Fibroblast of lung (primary cell): ENCODE results near the gene H2AZ2. TPM values are rescaled to one million over a fixed set of nuclear protein-coding genes. Genes with fewer than 3 reads are reported as not detected.
"Not testable (repeated sequence)": the region's sequence is repeated elsewhere in the genome, so short reads cannot be mapped to it uniquely, and the experiment has no call there.

Source experiments
- DNase-seq, 2 donors: peaks; one replicate each; pipeline versions ENCODE4 v3.0.0 to v3.0.0-alpha.2; 2010; ENCODE audit warnings: low read depth in 2 of 2
- H2AFZ ChIP-seq: 2 replicates; pipeline ENCODE4 v1.5.1; 2012; ENCODE audit warnings: low read length, control low read depth, inconsistent platforms
- H3K27ac ChIP-seq: 2 replicates; pipeline ENCODE4 v1.5.1; 2011; ENCODE audit warnings: low read length, control low read depth; ENCODE audit not compliant: insufficient read depth
- H3K27me3 ChIP-seq: 2 replicates; pipeline ENCODE4 v1.5.1; 2011; ENCODE audit warnings: mild to moderate bottlenecking, low read length; ENCODE audit not compliant: control insufficient read depth, insufficient read depth
- H3K36me3 ChIP-seq: 2 replicates; pipeline ENCODE4 v1.5.1; 2011; ENCODE audit warnings: low read length; ENCODE audit not compliant: control insufficient read depth, insufficient read depth
- H3K4me1 ChIP-seq: 2 replicates; pipeline ENCODE4 v1.5.1; 2011; ENCODE audit warnings: low read length; ENCODE audit not compliant: control insufficient read depth, insufficient read depth; ENCODE audit errors: extremely low read depth
- H3K4me2 ChIP-seq: 2 replicates; pipeline ENCODE4 v1.5.1; 2011; ENCODE audit warnings: low read length, control low read depth; ENCODE audit not compliant: insufficient read depth; ENCODE audit errors: extremely low read depth
- H3K4me3 ChIP-seq, 4 experiments: fragments of 200-600 bp in 1 of 4; sonication (generic) in 1 of 4; replicated peaks in 1 of 4; 2 replicates each; pipeline ENCODE4 v1.5.1; 2011 to 2016; ENCODE audit warnings: low read length in 4 of 4, low read depth in 3 of 4, mild to moderate bottlenecking in 3 of 4, control low read depth in 2 of 4, inconsistent platforms in 1 of 4, mixed read lengths in 1 of 4; ENCODE audit not compliant: insufficient read depth in 1 of 4; ENCODE audit errors: control extremely low read depth in 1 of 4
- H3K79me2 ChIP-seq: 2 replicates; pipeline ENCODE4 v1.5.1; 2012; ENCODE audit warnings: mild to moderate bottlenecking, low read length, inconsistent platforms; ENCODE audit not compliant: control insufficient read depth, insufficient read depth
- H3K9ac ChIP-seq: 2 replicates; pipeline ENCODE4 v1.5.1; 2011; ENCODE audit warnings: mild to moderate bottlenecking, low read length, control low read depth; ENCODE audit not compliant: insufficient read depth
- H3K9me3 ChIP-seq: 2 replicates; pipeline ENCODE4 v1.5.1; 2012; ENCODE audit warnings: low read depth, low read length; ENCODE audit not compliant: control insufficient read depth, insufficient read depth
- H4K20me1 ChIP-seq: 2 replicates; pipeline ENCODE4 v1.5.1; 2011; ENCODE audit warnings: low read length; ENCODE audit not compliant: control insufficient read depth, insufficient read depth; ENCODE audit errors: extremely low read depth
- EZH2 ChIP-seq: IDR thresholded peaks from 2 replicates; pipeline ENCODE4 v1.5.1; 2012; ENCODE audit warnings: low read length, control low read depth, mild to moderate bottlenecking; ENCODE audit errors: missing control alignments
- polyA plus RNA-seq, 2 donors: library from polyadenylated mRNA; depleted of rRNA in 1 of 2; stranded (reverse) in 1 of 2; unstranded in 1 of 2; fragments of >200 nt; gene quantifications; 2 replicates each; pipeline ENCODE4 v1.2.1, GENCODE V29; 2011 to 2012; ENCODE audit warnings: missing spikeins in 1 of 2
- total RNA-seq: library from RNA; depleted of rRNA; stranded (reverse); fragments of >200 nt; gene quantifications from 2 replicates; pipeline ENCODE4 v1.2.1, GENCODE V29; 2014
- TF ChIP-seq, protein P1 (sequence below), 2 donors: IDR thresholded peaks in 1 of 2; conservative IDR thresholded peaks in 1 of 2; 1 replicate in 1 of 2; 2 replicates in 1 of 2; pipeline ENCODE4 v1.5.1; 2011 to 2012; ENCODE audit warnings: low read length in 2 of 2, control low read depth in 1 of 2, inconsistent platforms in 1 of 2, low read depth in 1 of 2, mild to moderate bottlenecking in 1 of 2

Gene H2AZ2
- total and polyA plus RNA-seq, 2 donors (not counting 1 experiment from before 2014, with no cell fraction given), result 170 to 230 TPM

DNA sequence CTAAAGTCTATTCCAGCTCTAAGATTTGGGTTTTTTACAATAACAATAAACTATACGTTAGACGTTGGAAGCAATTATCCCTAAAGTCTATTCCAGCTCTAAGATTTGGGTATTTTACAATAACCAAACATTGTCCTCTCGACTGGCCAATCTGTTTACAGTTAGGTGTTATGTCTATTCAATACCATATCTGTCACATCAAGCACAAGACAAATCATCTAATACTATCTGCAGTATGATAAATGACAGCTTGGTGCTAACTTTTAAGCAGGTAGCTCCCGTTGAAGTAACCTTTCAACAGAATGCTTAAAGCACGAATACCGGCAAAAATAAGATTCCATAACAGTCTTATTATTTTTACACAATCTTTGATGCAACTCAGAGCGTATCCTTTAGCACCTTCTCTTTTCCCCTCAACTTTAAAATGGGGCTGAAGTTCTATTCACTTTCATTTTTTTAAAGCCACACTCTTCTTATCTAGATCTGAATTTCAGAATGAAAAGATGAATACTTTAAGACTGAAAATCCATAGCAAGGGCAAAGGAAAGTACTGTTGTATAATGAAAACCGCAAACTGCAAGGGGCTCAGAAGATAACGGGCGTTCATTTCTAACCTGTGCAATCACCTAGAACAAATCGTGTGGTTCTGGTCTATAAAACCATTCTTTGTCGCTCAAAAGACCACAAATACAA is 925 bp downstream of the H2AZ2 start:
- Histone ChIP-seq H3K79me2 (peaks cover 54% of the 10 kb centered on the region), H3K4me1 (peaks cover 3% of the 10 kb centered on the region), H3K9me3 (no peaks in the 10 kb centered on the region), H3K27me3 (no peaks in the 10 kb centered on the region), H3K4me2 (peak overlapping the region; percentile 96), H3K27ac (peak overlapping the region; percentile 82), H3K4me3 (peak overlapping the region; percentile 70 to 89 (median 81)), H2AFZ (peak overlapping the region; percentile 78), H4K20me1 (no peaks in the 10 kb centered on the region), H3K36me3 (no peaks in the 10 kb centered on the region), H3K9ac (peak overlapping the region; percentile 80)
- no peak for DNase-seq
- TF ChIP-seq, protein P1, sequence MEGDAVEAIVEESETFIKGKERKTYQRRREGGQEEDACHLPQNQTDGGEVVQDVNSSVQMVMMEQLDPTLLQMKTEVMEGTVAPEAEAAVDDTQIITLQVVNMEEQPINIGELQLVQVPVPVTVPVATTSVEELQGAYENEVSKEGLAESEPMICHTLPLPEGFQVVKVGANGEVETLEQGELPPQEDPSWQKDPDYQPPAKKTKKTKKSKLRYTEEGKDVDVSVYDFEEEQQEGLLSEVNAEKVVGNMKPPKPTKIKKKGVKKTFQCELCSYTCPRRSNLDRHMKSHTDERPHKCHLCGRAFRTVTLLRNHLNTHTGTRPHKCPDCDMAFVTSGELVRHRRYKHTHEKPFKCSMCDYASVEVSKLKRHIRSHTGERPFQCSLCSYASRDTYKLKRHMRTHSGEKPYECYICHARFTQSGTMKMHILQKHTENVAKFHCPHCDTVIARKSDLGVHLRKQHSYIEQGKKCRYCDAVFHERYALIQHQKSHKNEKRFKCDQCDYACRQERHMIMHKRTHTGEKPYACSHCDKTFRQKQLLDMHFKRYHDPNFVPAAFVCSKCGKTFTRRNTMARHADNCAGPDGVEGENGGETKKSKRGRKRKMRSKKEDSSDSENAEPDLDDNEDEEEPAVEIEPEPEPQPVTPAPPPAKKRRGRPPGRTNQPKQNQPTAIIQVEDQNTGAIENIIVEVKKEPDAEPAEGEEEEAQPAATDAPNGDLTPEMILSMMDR (conservative IDR thresholded peaks at IDR 0.05 in 1 of 2, IDR thresholded peaks at IDR 0.05 in 1 of 2; ENCODE audit: low read depth in 1 of 2, low read length in 2 of 2), result no peak
- TF ChIP-seq EZH2, result no peak

DNA sequence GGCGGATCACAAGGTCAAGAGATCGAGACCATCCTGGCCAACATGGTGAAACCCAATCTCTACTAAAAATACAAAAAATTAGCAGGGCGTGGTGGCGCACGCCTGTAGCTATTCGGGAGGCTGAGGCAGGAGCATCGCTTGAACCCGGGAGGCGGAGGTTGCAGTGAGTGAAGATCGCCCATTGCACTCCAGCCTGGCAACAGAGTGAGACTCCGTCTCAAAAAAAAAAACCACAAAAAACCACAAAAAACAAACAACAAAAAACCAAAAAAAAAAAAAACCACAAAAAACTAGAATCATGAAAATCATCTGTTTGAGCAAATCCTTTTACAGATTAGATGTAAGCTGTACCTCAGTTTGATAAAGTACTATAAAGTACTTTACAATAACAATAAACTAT is 1.5 kb downstream of the H2AZ2 start:
- H3K27me3 ChIP-seq, H4K20me1 ChIP-seq, H3K9ac ChIP-seq, DNase-seq, H3K4me1 ChIP-seq, H3K36me3 ChIP-seq, H3K9me3 ChIP-seq, H2AFZ ChIP-seq: not testable (repeated sequence)
- H3K79me2 ChIP-seq, result peaks cover 60% of the 10 kb centered on the region
- peak overlapping the region; percentile 4 for H3K27ac ChIP-seq
- H3K4me2 ChIP-seq, result peak overlapping the region; percentile 96
- H3K4me3 ChIP-seq, result peak overlapping the region; percentile 70 to 89 (median 81)

DNA sequence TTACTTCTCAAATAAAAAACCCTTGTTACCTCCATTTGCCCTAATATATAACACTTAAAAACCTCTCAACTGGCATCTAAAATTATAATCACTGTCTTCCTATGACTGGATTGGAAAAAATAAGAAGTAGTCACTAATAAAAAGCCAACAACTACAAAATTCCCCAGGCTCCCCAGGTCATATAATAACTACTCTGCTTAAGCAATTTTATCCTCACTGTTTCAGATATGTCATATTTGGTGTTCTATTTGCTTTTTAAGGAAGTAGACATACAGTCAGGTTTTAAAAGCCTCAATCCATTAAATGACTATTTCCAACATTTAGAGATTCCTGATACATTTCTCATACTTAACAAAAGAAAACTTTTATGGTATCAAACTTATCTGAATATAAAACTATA is 2.4 kb downstream of the H2AZ2 start:
- Histone ChIP-seq H2AFZ (no peak overlapping the region), H3K79me2 (peaks cover 64% of the 10 kb centered on the region), H3K9me3 (no peaks in the 10 kb centered on the region), H3K4me2 (peak overlapping the region; percentile 64), H3K4me3 (peak overlapping the region in 3 of 4 experiments; percentile 2 to 78 (median 70)), H3K36me3 (no peaks in the 10 kb centered on the region), H3K27me3 (no peaks in the 10 kb centered on the region), H3K9ac (no peak overlapping the region), H4K20me1 (no peaks in the 10 kb centered on the region), H3K4me1 (peaks cover 2% of the 10 kb centered on the region), H3K27ac (no peak overlapping the region)
- TF ChIP-seq EZH2, result no peak
- TF ChIP-seq, protein P1 (conservative IDR thresholded peaks at IDR 0.05 in 1 of 2, IDR thresholded peaks at IDR 0.05 in 1 of 2; ENCODE audit: low read depth in 1 of 2, low read length in 2 of 2), result no peak
- DNase-seq, result no peak

DNA sequence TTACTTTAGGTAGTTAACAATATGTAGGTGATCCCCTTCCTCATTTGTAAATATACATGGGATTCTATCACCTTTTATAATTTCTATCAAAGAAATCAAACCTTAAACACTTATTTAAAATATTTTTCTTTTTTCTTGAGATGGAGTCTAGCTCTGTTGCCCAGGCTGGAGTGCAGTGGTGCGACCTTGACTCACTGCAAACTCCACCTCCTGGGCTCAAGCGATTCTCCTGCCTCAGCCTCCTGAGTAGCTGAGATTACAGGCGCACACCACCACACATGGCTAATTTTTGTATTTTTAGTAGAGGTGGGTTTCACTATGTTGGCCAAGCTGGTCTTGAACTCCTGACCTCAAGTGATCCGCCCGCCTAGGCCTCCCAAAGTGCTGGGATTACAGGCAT is 4.4 kb downstream of the H2AZ2 start:
- not testable (repeated sequence) for H3K4me2 ChIP-seq, H3K4me3 ChIP-seq

DNA sequence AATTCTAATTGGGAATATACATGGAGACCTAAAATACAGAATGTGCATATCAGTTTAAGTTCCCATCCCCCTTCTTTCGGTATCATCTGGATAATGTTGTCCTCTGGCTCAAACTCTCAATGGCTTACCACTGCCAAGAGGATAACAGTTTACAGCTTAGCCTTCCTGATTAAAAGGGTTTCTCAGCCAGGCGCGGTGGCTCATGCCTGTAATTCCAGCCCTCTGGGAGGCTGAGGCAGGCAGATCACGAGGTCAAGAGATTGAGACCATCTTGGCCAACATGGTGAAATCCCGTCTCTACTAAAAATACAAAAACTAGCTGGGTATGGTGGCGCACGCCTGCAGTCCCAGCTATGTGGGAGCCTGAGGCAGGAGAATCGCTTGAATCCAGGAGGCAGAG is 5.2 kb downstream of the H2AZ2 start:
- not testable (repeated sequence) for H4K20me1 ChIP-seq, H3K4me2 ChIP-seq, H2AFZ ChIP-seq, H3K9me3 ChIP-seq, H3K36me3 ChIP-seq, H3K9ac ChIP-seq, H3K4me3 ChIP-seq, DNase-seq, H3K27me3 ChIP-seq, H3K27ac ChIP-seq, H3K4me1 ChIP-seq
- peaks cover 72% of the 10 kb centered on the region for H3K79me2 ChIP-seq

More for the DNA sequence above, 4.4 kb downstream of the H2AZ2 start:
- H2AFZ ChIP-seq, H3K9me3 ChIP-seq, H3K4me1 ChIP-seq, H3K27ac ChIP-seq, H3K36me3 ChIP-seq, DNase-seq, H3K9ac ChIP-seq, H4K20me1 ChIP-seq, H3K27me3 ChIP-seq: not testable (repeated sequence)
- H3K79me2 ChIP-seq, result peaks cover 70% of the 10 kb centered on the region
